MM.1S (cell line): ENCODE measurements around the gene BBC3.

Experiments
- DNase-seq: peaks from one replicate; pipeline ENCODE4 v3.0.0-alpha.2; 2015
- H2AFZ ChIP-seq: fragments of 300-600 bp; sonication (generic); 2 replicates; pipeline ENCODE4 v1.6.0; 2016; ENCODE audit warnings: antibody characterized with exemption, low read length
- H3F3A ChIP-seq: fragments of 300-600 bp; sonication (generic); 2 replicates; pipeline ENCODE4 v1.6.1; 2016; ENCODE audit warnings: mild to moderate bottlenecking, antibody characterized with exemption, low read length, moderate library complexity, mixed read lengths; ENCODE audit not compliant: insufficient read depth
- H3K27ac ChIP-seq: fragments of 300-600 bp; sonication (generic); 2 replicates; pipeline ENCODE4 v1.5.1; 2016; ENCODE audit warnings: mild to moderate bottlenecking, low read length
- H3K27me3 ChIP-seq: fragments of 300-600 bp; sonication (generic); replicated peaks from 2 replicates; pipeline ENCODE4 v1.6.0; 2016; ENCODE audit warnings: low read length; ENCODE audit not compliant: insufficient read depth
- H3K36me3 ChIP-seq: fragments of 300-600 bp; sonication (generic); replicated peaks from 2 replicates; pipeline ENCODE4 v1.6.1; 2016; ENCODE audit warnings: mild to moderate bottlenecking, low read length, mixed read lengths; ENCODE audit not compliant: insufficient read depth
- H3K4me1 ChIP-seq: fragments of 300-600 bp; sonication (generic); 2 replicates; pipeline ENCODE4 v1.6.1; 2016; ENCODE audit warnings: low read length, mixed read lengths
- H3K4me2 ChIP-seq: fragments of 300-600 bp; sonication (generic); 2 replicates; pipeline ENCODE4 v1.6.0; 2016; ENCODE audit warnings: low read depth, low read length
- H3K4me3 ChIP-seq: fragments of 300-600 bp; sonication (generic); 2 replicates; pipeline ENCODE4 v1.5.1; 2016; ENCODE audit warnings: low read length, mixed read lengths
- H3K79me2 ChIP-seq: fragments of 300-600 bp; sonication (generic); 2 replicates; pipeline ENCODE4 v1.6.1; 2016; ENCODE audit warnings: mixed run types, low read length, mixed read lengths
- H3K9ac ChIP-seq: fragments of 300-600 bp; sonication (generic); 2 replicates; pipeline ENCODE4 v1.6.1; 2016; ENCODE audit warnings: low read length, mixed read lengths
- H3K9me2 ChIP-seq: fragments of 300-600 bp; sonication (generic); replicated peaks from 2 replicates; pipeline ENCODE4 v1.6.1; 2016; ENCODE audit warnings: mild to moderate bottlenecking, low read length, mixed read lengths; ENCODE audit not compliant: insufficient read depth
- H3K9me3 ChIP-seq: fragments of 300-600 bp; sonication (generic); replicated peaks from 2 replicates; pipeline ENCODE4 v1.6.1; 2016; ENCODE audit warnings: mild to moderate bottlenecking, low read length, mixed read lengths; ENCODE audit not compliant: insufficient read depth
- H4K20me1 ChIP-seq: fragments of 300-600 bp; sonication (generic); 2 replicates; pipeline ENCODE4 v1.6.1; 2016; ENCODE audit warnings: mild to moderate bottlenecking, low read length, moderate library complexity, mixed read lengths; ENCODE audit not compliant: insufficient read depth
- EZH2 ChIP-seq: fragments of 300-600 bp; sonication (generic); optimal IDR thresholded peaks from 2 replicates; pipeline ENCODE3; 2017; ENCODE audit warnings: low read depth, mild to moderate bottlenecking, antibody characterized with exemption, low read length, mixed read lengths
- EZH2phosphoT487 ChIP-seq: fragments of 300-600 bp; sonication (generic); IDR thresholded peaks from 2 replicates; pipeline ENCODE4 v1.6.1; 2018; ENCODE audit warnings: antibody characterized with exemption, low read length
- TF ChIP-seq, protein P1 (sequence below): fragments of 300-600 bp; sonication (generic); IDR thresholded peaks from 2 replicates; pipeline ENCODE4 v1.5.1; 2016; ENCODE audit warnings: antibody characterized with exemption, low read length, mixed read lengths

BBC3 gene

DNA sequence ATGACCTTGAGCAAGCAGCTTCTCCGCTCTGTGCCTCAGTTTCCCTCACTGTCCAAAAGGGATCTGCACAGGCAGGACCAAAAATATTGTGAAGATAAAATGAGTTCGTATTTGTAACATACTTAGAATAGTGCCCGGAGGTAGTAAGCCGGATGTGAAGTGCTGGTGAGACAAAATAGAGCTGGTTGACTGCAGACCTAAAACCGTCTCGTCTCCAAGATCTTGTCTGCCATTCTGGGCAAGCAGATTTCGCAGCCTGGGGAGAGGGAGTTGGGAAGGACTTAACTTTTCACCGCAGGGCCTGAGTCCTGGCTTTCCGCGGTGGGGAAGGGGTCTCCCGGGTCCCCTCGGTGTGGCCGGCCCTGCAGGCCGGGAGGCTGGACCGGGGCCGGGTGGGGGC is 8.2 kb upstream of the BBC3 start:
- no peak for TF ChIP-seq EZH2phosphoT487
- no peak for TF ChIP-seq EZH2
- TF ChIP-seq, protein P1, sequence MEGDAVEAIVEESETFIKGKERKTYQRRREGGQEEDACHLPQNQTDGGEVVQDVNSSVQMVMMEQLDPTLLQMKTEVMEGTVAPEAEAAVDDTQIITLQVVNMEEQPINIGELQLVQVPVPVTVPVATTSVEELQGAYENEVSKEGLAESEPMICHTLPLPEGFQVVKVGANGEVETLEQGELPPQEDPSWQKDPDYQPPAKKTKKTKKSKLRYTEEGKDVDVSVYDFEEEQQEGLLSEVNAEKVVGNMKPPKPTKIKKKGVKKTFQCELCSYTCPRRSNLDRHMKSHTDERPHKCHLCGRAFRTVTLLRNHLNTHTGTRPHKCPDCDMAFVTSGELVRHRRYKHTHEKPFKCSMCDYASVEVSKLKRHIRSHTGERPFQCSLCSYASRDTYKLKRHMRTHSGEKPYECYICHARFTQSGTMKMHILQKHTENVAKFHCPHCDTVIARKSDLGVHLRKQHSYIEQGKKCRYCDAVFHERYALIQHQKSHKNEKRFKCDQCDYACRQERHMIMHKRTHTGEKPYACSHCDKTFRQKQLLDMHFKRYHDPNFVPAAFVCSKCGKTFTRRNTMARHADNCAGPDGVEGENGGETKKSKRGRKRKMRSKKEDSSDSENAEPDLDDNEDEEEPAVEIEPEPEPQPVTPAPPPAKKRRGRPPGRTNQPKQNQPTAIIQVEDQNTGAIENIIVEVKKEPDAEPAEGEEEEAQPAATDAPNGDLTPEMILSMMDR: no peak
- H3K4me1 ChIP-seq: peaks cover 33% of the 10 kb centered on the region
- no peaks in the 10 kb centered on the region for H3K9me2 ChIP-seq
- no peaks in the 10 kb centered on the region for H3K9me3 ChIP-seq
- no peaks in the 10 kb centered on the region for H3K36me3 ChIP-seq
- no peak overlapping the region for H3K27ac ChIP-seq
- H3K79me2 ChIP-seq: no peaks in the 10 kb centered on the region
- peak overlapping the region; percentile 71 for H3K4me2 ChIP-seq
- H4K20me1 ChIP-seq: no peaks in the 10 kb centered on the region
- no peak overlapping the region for H3K4me3 ChIP-seq
- H3F3A ChIP-seq: peaks cover 20% of the 10 kb centered on the region
- no peaks in the 10 kb centered on the region for H3K27me3 ChIP-seq
- H3K9ac ChIP-seq: no peak overlapping the region
- no peak overlapping the region for H2AFZ ChIP-seq
- DNase-seq: no peak

DNA sequence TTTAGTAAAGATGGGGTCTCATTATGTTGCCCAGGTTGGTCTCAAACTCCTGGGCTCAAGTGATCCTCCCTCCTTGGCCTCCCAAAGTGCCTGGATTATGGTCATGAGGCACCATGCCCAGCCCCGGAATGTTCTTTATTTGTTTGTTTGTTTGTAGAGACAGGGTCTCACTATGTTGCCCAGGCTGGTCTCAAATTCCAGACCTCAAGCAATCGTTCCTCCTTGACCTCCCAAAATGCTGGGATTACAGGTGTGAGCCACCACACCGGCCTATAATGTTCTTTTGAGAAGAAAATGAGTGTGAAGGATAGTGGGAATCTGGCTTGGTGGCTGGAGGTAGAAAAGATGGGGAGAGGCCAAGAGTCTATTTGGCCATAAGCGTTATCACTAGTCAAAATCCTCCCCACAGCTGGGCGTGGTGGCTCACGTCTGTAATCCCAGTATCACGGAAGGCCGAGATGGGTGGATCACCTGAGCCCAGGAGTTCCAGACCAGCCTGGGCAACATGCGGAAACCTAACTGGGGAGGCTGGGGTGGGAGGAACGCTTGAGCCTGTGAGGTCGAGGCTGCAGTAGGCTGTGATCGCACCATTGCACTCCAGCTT is 5.2 kb upstream of the BBC3 start:
- Histone ChIP-seq H3K36me3 (no peaks in the 10 kb centered on the region), H3K9ac (no peak overlapping the region), H3K9me2 (no peaks in the 10 kb centered on the region), H3K79me2 (no peaks in the 10 kb centered on the region), H3K9me3 (no peaks in the 10 kb centered on the region), H3K4me3 (no peak overlapping the region), H3K4me1 (peaks cover 27% of the 10 kb centered on the region), H4K20me1 (no peaks in the 10 kb centered on the region), H3F3A (peaks cover 25% of the 10 kb centered on the region), H3K27ac (no peak overlapping the region), H2AFZ (no peak overlapping the region), H3K4me2 (no peak overlapping the region), H3K27me3 (no peaks in the 10 kb centered on the region)
- DNase-seq: no peak
- TF ChIP-seq EZH2phosphoT487: no peak
- TF ChIP-seq, protein P1: no peak
- TF ChIP-seq EZH2: no peak

DNA sequence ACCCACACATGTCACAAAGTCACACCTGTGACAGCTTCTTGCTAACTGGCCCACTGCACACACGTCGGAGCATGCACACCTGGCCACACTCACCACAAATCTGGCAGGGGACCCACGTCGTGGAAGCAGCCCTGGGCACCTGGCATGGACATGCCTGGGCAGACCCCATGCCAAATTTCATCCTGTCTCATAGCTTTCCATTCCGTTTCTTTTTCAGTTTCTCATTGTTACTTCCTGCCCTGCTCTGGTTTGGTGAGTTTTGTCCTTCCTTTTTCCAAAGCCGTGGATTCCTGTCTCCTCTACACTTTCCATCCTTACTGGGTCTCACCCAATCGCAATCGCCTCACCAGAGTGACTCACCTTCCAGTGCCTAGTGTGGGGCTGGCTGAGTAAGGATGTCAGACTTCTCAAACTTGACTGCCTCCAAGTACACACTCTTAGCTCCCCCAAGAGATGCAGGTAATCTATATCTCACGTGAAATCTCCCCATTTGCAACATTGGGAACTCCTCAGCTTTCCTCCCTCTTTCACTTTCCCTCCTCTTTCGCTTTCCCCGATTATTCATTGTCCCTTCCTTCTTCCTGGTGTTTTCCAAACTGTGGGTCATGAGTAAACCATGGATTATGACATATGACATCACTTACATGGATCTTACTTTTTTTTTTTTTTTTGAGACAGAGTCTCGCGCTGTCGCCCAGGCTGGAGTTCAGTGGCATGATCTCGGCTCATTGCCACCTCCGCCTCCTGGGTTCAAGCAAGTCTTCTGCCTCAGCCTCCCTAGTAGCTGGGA is 1.6 kb upstream of the BBC3 start:
- Histone ChIP-seq H3K36me3 (no peaks in the 10 kb centered on the region), H3K4me1 (peaks cover 30% of the 10 kb centered on the region), H3K27ac (peak overlapping the region; percentile 2; the same call in 1 of the 2 replicates), H3K9ac (no peak overlapping the region), H3K27me3 (no peaks in the 10 kb centered on the region), H3K4me3 (no peak overlapping the region), H3K4me2 (no peak overlapping the region), H4K20me1 (no peaks in the 10 kb centered on the region), H3K9me2 (no peaks in the 10 kb centered on the region), H3F3A (peaks cover 35% of the 10 kb centered on the region), H3K9me3 (no peaks in the 10 kb centered on the region), H2AFZ (0 out of 2 replicates have a peak overlapping the region, but pooled peaks have one; percentile 17), H3K79me2 (peaks cover 8% of the 10 kb centered on the region; the same call in 1 of the 2 replicates)
- no peak for DNase-seq
- no peak for TF ChIP-seq EZH2
- TF ChIP-seq, protein P1: no peak
